HAP-1 (cell line): ENCODE results near the gene BBS9.

Experiments used
- DNase-seq, 2 experiments: peaks; one replicate each; pipeline ENCODE4 v3.0.0-alpha.2; 2016 to 2020; ENCODE audit warnings: low spot score in 2 of 2
- H3K27me3 ChIP-seq: fragments of 250-450 bp; sonication (Bioruptor Pico); 2 replicates; pipeline ENCODE4 v1.5.1; 2020; ENCODE audit warnings: low read depth, mild to moderate bottlenecking, moderate library complexity
- H3K36me3 ChIP-seq: fragments of 250-450 bp; sonication (Bioruptor Pico); replicated peaks from 2 replicates; pipeline ENCODE4 v1.5.1; 2020; ENCODE audit warnings: mild to moderate bottlenecking
- H3K4me1 ChIP-seq: fragments of 250-450 bp; sonication (Bioruptor Pico); 2 replicates; pipeline ENCODE4 v1.5.1; 2020; ENCODE audit warnings: mild to moderate bottlenecking
- H3K4me3 ChIP-seq: fragments of 250-450 bp; sonication (Bioruptor Pico); 2 replicates; pipeline ENCODE4 v1.5.1; 2020; ENCODE audit warnings: mild to moderate bottlenecking, moderate library complexity
- H3K9me3 ChIP-seq: fragments of 250-450 bp; sonication (Bioruptor Pico); 2 replicates; pipeline ENCODE4 v1.5.1; 2020; ENCODE audit warnings: mild to moderate bottlenecking, moderate library complexity
- in situ Hi-C: fragments of 300-500 bp; cut with MboI; formaldehyde crosslinking; loops from 3 replicates; pipeline ENCODE4 v1.14.3; 2020; ENCODE audit warnings: low sequenced_read_pairs, inconsistent platforms, mixed read lengths

Gene BBS9

DNA sequence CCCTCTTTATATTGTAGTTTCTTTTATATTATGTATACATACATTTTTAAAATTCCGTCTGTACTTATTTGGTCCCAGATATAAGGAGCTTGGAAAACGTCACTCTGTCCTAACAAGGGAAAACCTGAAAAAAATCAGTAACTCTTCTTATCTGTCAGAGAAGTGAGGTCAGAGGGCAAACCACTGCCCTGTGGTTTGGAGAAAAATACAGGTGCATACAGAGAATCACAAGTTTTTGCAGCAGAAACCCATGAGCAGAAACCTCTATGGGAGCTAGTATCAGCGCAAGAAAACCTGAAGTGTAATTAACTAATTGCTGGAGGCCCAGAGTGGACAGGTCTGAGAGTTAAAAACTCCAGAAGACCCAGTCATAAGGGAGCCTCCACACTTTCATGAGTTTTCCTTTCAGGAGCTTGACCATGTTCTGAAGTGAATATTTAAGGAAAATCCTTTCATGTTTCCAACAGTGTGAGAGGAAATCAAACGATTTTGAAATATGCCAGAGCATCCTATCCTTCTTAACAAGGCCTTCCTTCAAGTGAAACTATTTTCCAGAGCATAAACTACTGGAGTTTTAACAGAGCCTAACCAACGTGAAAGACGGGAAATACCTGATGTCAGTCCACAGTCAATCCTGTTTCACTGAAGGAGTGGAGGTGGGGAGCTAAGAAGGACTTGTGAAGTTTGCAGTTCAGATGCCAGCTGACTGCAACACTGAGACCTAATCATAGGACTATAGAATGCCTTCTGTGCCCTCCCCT is 485.2 kb downstream of the BBS9 start:
- in situ Hi-C loops = no loop called here
- no peak overlapping the region for H3K4me3 ChIP-seq
- DNase-seq = no peak
- no peaks in the 10 kb centered on the region for H3K9me3 ChIP-seq
- no peaks in the 10 kb centered on the region for H3K4me1 ChIP-seq
- no peaks in the 10 kb centered on the region for H3K27me3 ChIP-seq
- no peaks in the 10 kb centered on the region for H3K36me3 ChIP-seq

- H3K4me1 ChIP-seq = no peaks in the 10 kb centered on the region
- no peak overlapping the region for H3K4me3 ChIP-seq
- DNase-seq = no peak
- H3K9me3 ChIP-seq = no peaks in the 10 kb centered on the region
- no peaks in the 10 kb centered on the region for H3K27me3 ChIP-seq
- no peaks in the 10 kb centered on the region for H3K36me3 ChIP-seq
- in situ Hi-C loops = no loop called here
Observed at GRCh38 chr7:33616752-33617151, 487.4 kb downstream of the BBS9 start.

DNA sequence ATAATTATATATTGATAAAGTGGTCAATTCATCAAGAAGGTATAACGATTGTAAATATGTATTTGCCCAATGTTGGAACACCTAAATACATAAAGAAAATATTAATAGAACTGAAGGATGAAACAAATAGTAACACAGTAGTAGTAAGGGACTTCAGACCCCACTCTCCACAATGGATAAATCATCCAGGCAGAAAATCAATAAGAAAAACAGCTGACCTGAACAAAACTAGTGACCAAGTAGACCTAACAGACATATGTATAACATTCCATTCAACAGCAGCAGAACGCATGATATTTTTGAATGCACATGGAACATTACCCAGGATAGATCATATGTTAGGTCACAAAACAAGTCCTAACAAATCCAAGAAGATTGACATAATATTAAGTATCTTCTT is 489.9 kb downstream of the BBS9 start:
- no peaks in the 10 kb centered on the region for H3K4me1 ChIP-seq
- H3K4me3 ChIP-seq = no peak overlapping the region
- H3K9me3 ChIP-seq = no peaks in the 10 kb centered on the region
- in situ Hi-C loops = no loop called here
- no peaks in the 10 kb centered on the region for H3K27me3 ChIP-seq
- DNase-seq = no peak
- no peaks in the 10 kb centered on the region for H3K36me3 ChIP-seq

GRCh38 chr7:33623267-33623666 is 493.9 kb downstream of the BBS9 start:
- in situ Hi-C loops = no loop called here
- no peaks in the 10 kb centered on the region for H3K9me3 ChIP-seq
- H3K36me3 ChIP-seq = no peaks in the 10 kb centered on the region
- no peak for DNase-seq
- no peaks in the 10 kb centered on the region for H3K4me1 ChIP-seq
- H3K4me3 ChIP-seq = no peak overlapping the region
- H3K27me3 ChIP-seq = no peaks in the 10 kb centered on the region

DNA sequence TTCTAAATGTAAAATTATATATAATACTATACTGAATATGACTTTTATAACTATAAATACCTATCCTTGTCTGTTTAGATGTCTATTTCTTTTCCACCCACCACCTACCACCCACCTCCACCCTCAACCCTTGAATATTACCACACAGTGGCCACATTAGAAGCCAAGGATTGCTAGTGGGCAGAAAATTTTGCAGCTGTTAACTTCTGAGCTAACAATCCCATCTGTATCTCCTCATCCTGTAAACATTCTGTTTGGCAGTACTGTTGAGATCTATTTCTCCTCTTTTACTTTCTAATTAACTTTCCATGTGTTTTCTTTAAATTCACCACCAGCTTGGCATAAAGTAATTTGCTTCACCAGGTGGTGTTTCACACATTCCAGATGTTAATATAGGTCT is 494.9 kb downstream of the BBS9 start:
- H3K9me3 ChIP-seq = no peaks in the 10 kb centered on the region
- no peaks in the 10 kb centered on the region for H3K36me3 ChIP-seq
- in situ Hi-C loops = no loop called here
- H3K4me3 ChIP-seq = no peak overlapping the region
- no peaks in the 10 kb centered on the region for H3K4me1 ChIP-seq
- DNase-seq = no peak
- H3K27me3 ChIP-seq = no peaks in the 10 kb centered on the region

DNA sequence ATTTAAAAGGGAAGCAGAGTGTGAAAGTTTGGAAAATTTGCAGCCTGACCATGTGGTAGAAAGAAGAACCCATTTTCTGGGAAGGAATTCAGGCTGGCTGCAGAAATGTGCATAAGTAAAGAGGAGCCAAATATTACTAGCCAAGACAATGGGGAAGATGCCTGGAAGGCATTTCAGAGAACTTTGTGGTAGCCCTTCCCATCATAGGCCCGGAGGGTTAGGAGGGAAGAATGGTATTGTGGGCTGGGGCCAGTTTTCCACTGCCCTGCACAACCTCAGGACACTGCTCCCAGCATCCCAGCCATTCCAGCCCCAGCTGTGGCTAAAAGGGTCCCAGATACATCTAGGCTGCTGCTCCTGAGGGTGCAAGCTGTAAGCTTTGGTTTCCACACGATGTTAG is 497.5 kb downstream of the BBS9 start:
- Histone ChIP-seq H3K4me3 (no peak overlapping the region), H3K36me3 (no peaks in the 10 kb centered on the region), H3K4me1 (no peaks in the 10 kb centered on the region), H3K9me3 (no peaks in the 10 kb centered on the region), H3K27me3 (no peaks in the 10 kb centered on the region)
- in situ Hi-C loops = no loop called here
- DNase-seq = no peak

DNA sequence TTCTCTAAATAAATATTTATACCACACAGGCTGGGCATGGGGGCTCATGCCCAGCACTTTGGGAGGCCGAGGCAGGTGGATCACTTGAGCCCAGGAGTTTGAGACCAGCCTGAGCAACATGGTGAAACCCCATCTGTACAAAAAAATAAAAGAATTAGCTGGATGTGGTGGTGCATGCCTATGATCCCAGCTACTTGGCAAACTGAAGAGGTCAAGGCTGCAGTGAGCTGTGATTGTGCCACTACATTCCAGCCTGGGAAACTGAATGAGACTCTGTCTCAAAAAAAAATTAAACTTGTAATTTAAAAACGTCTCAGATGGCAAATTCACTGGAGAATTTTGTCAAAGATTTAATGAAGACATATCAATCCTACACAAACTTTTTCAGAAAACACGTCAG is 498.4 kb downstream of the BBS9 start:
- no peak for DNase-seq
- H3K36me3 ChIP-seq = no peaks in the 10 kb centered on the region

GRCh38 chr7:33628894-33629293 is 499.5 kb downstream of the BBS9 start:
- no peaks in the 10 kb centered on the region for H3K36me3 ChIP-seq
- no peaks in the 10 kb centered on the region for H3K4me1 ChIP-seq
- no peak overlapping the region for H3K4me3 ChIP-seq
- in situ Hi-C loops = no loop called here
- no peak for DNase-seq
- H3K27me3 ChIP-seq = no peaks in the 10 kb centered on the region
- H3K9me3 ChIP-seq = no peaks in the 10 kb centered on the region

More for the DNA sequence above, 498.4 kb downstream of the BBS9 start:
- no peaks in the 10 kb centered on the region for H3K9me3 ChIP-seq
- H3K27me3 ChIP-seq = no peaks in the 10 kb centered on the region
- in situ Hi-C loops = no loop called here
- no peak overlapping the region for H3K4me3 ChIP-seq
- no peaks in the 10 kb centered on the region for H3K4me1 ChIP-seq

GRCh38 chr7:33630359-33630758 is 501.0 kb downstream of the BBS9 start:
- in situ Hi-C loops = no loop called here
- no peaks in the 10 kb centered on the region for H3K9me3 ChIP-seq
- H3K36me3 ChIP-seq = no peaks in the 10 kb centered on the region
- no peak for DNase-seq
- H3K27me3 ChIP-seq = no peaks in the 10 kb centered on the region
- no peak overlapping the region for H3K4me3 ChIP-seq
- no peaks in the 10 kb centered on the region for H3K4me1 ChIP-seq

DNA sequence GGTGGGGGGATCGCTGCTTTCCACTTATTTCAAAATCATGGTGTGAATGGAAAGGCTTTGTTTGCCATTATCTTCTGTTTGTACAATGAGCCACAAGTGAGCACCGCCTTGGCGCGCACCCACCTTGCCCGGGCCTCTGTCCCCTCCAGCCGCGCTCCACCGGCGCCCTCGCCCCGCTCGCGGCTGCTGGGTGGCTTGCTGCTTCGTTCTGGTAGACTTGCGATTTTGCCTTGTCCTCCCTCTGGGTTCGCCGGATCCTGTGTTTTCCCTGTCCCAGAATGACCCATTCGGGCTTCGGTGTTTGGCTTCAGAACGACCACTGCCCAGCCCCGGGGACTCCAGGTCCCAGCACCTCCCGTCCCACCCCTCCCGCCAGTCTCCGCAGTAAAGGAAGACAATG is 503.0 kb downstream of the BBS9 start:
- in situ Hi-C loops = no loop called here
- no peaks in the 10 kb centered on the region for H3K9me3 ChIP-seq
- DNase-seq = no peak
- H3K36me3 ChIP-seq = no peaks in the 10 kb centered on the region
- no peaks in the 10 kb centered on the region for H3K27me3 ChIP-seq
- H3K4me1 ChIP-seq = no peaks in the 10 kb centered on the region
- no peak overlapping the region for H3K4me3 ChIP-seq

DNA sequence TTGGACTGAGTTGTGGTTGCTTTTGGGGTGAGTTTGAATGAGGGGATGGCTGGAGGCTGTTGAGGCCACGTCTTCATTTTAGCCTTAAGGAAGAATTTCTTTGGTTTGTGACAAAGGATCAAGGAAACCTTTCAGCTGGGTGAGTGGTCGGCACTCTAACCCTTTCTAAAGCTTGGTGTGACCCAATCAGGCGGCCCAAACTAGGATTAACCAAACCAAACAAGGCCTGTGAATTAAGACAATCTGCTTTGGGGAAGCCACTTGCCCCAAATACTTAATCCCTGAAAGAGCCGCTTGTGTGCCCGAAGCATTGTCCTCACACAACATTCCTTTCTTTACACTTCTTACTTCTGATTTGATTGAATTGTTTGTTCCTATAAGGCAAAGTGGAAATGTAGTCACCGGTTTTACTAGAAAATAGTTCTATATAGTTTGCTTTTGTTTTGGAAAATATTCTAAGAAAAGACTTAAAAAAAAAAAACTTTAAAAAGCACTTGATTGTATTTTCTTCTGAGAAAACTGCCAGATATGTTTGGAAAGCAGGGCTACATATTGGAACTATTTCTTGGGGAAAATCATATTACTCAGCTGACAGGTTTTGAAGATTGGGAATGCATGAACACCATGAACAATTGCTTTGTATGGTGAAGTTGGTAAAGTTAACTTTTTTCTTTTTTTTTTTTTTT is 503.6 kb downstream of the BBS9 start:
- no peak overlapping the region for H3K4me3 ChIP-seq
- H3K27me3 ChIP-seq = no peaks in the 10 kb centered on the region
- in situ Hi-C loops = no loop called here

GRCh38 chr7:33634606-33635005 is 505.2 kb downstream of the BBS9 start:
- H3K27me3 ChIP-seq = no peaks in the 10 kb centered on the region
- no peak overlapping the region for H3K4me3 ChIP-seq
- no peak for DNase-seq
- no peaks in the 10 kb centered on the region for H3K9me3 ChIP-seq
- H3K36me3 ChIP-seq = no peaks in the 10 kb centered on the region
- in situ Hi-C loops = no loop called here
- H3K4me1 ChIP-seq = no peaks in the 10 kb centered on the region

More for the DNA sequence above, 503.6 kb downstream of the BBS9 start:
- Histone ChIP-seq H3K9me3 (no peaks in the 10 kb centered on the region), H3K36me3 (no peaks in the 10 kb centered on the region), H3K4me1 (no peaks in the 10 kb centered on the region)
- no peak for DNase-seq

- no peak for DNase-seq
- Histone ChIP-seq H3K36me3 (no peaks in the 10 kb centered on the region), H3K27me3 (no peaks in the 10 kb centered on the region; the same call in 1 of the 2 replicates), H3K9me3 (no peaks in the 10 kb centered on the region), H3K4me3 (no peak overlapping the region), H3K4me1 (no peaks in the 10 kb centered on the region)
- in situ Hi-C loops = no loop called here
Observed at GRCh38 chr7:33636359-33636758, 507.0 kb downstream of the BBS9 start.

DNA sequence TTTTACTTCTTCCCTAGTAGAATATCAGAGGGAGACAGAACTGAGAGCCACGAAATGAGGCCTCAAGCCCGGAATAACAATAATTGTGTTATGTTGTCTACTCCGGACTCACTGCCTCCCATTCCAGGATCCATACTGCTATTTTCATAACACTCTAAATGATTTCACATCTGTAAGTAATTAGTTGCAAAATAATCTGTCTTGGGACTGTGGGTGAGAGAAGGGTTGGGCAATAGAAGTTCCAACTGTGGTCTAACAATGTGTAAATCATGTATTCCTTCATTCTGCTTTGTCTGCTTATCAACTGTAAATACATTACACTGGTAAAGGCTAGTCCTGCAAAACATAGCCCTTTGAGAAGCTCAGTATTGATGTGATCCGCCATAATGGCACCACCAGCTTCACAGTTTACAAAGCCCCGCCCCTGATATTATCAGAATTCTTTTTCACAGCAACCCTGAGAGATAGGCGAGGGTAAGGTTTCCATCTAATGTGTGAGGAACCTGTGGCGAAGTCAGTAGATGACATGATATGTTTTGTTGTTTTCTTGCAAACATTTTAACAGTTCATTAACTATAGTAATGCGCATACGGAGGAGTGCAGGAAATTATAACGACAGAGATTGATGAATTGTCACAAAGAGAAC is 510.3 kb downstream of the BBS9 start:
- no peak for DNase-seq
- Histone ChIP-seq H3K4me1 (no peaks in the 10 kb centered on the region), H3K9me3 (no peaks in the 10 kb centered on the region), H3K27me3 (peaks cover 5% of the 10 kb centered on the region), H3K36me3 (no peaks in the 10 kb centered on the region), H3K4me3 (no peak overlapping the region)
- in situ Hi-C loops = no loop called here
